ENCODE data around the gene FNTB.
A peak's percentile ranks its signal among the peaks of the same experiment; 100 is the strongest.

The FNTB gene

GRCh38 chr14:65092349-65092748 is 105.7 kb downstream of the FNTB start:
- no peak for DNase-seq

GRCh38 chr14:65095633-65096205 is 109.0 kb downstream of the FNTB start:
- no peak for DNase-seq

GRCh38 chr14:65096323-65097089 is 109.8 kb downstream of the FNTB start:
- no peak for DNase-seq

GRCh38 chr14:65098586-65098985 is 111.9 kb downstream of the FNTB start:
- peak; percentile 65 for DNase-seq

- DNase-seq: peak; percentile 44
These were observed 114.3 kb downstream of the FNTB start for GRCh38 chr14:65100922-65101541.

DNA sequence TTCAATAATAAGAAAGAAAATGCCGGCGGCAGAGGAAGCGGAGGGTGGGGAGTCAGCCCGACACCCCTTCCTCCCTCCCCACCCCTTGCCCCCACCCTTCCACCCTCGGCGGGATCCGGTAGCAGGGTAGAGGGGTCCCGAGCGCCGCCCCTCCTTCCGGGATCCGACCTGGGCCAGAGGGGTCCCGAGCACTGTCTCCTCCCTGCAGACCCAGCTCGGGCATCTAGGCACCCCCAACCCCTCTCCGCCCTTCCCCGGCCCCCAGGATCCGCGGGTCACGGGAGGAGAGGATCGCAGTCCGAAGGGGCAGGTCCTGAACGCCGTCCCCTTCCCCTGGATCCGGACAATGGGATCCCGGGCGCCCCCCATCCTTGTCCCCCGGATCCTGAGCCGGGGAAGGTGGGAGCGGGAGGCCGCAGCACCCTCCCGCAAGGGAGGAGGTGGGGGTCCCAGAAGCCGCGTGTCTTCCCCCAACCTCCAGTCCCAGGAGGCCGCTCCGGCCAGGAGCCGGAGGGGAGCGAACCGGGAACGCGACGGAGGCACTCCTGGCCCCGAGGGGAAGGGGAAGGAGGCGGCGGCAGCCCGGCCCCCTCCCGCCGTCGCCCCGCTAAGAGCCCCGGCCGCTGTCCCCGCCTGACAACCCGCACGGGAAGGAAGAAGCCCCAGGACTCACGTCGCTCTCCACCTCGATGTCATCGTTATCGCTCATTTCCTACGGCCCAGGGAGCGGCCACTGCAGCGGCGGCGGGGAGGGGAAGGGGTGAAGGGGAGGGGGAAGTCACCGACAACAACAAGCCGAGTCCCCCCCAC is 115.1 kb downstream of the FNTB start:
- peak; percentile 63 for DNase-seq

- peak; percentile 99 for DNase-seq
These were observed 115.9 kb downstream of the FNTB start, which contains the start of gene MAX for GRCh38 chr14:65102441-65103149. MAX (minus strand) TSS chr14:65102517; CDS start chr14:65102339, 178 bp downstream.

GRCh38 chr14:65103150-65103760 is 116.6 kb downstream of the FNTB start:
- DNase-seq: no peak

DNA sequence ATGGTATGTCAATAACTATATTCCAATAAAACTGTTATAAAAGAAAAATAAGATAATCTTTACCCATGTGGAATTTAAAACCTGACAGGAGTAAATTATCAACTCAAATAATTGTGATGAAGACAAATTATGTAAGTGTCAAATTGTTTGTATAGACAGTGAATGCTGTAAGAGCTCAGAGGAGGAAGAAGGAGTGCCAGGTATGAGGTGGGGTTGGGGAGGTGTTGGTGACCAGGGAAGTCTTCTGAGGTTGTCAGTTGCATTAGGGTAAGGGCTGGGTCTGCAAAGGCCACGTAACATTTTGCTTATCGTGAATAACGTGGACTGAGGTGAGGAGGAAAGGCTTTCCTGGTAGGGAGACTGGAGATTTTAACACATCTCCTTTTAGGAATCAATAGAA is 118.1 kb downstream of the FNTB start:
- no peak for DNase-seq

GRCh38 chr14:65106316-65106715 is 119.6 kb downstream of the FNTB start:
- no peak for DNase-seq

- DNase-seq: no peak
These were observed 120.0 kb downstream of the FNTB start for GRCh38 chr14:65106736-65107135.

- no peak for DNase-seq
These were observed 120.5 kb downstream of the FNTB start for GRCh38 chr14:65107200-65107599.

DNA sequence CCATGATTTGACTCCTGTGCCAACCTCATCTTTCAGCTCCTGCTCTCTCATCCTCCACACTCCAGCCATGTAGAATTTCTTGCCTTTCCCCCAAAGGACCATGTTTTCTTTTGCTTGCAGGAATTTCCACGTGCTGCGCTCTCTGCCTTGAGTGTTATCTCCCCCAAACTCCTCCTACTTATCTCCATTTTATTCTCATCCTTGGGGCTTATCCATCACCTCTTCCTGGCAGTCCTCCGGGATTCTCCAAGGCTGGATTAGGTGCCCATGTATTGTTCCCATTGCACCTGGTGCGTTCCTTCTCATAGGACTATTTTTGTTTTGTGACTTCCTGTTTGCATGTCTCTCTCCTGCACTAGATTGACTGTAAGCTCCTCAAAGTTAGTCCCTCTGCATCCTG is 122.7 kb downstream of the FNTB start:
- no peak for DNase-seq

- no peak for DNase-seq
These were observed 123.8 kb downstream of the FNTB start for GRCh38 chr14:65110525-65110924.

All from CD4-positive, alpha-beta T cell treated with Interleukin-17A for 1 hour (primary cell).